ENCODE results near the gene LYSMD4. TPM values are rescaled to one million over a fixed set of nuclear protein-coding genes. Genes with fewer than 3 reads are reported as not detected.

The LYSMD4 gene
- total RNA-seq, 2 experiments from 2014 or later = 10.7 to 10.9 TPM

- H3K27me3 Mint-ChIP-seq = no peaks in the 10 kb centered on the region
- no peaks in the 10 kb centered on the region for H3K9me3 Mint-ChIP-seq
- POLR2A ChIA-PET = interaction anchor here (2.7 kb wide), 1 partner anchor 21 kb away, joined by 7 read pairs; the partner anchor contains the start of gene LYSMD4
- H3K36me3 Mint-ChIP-seq (ENCODE audit: low read depth) = peaks cover 17% of the 10 kb centered on the region
- no peak overlapping the region for H3K27ac Mint-ChIP-seq
- H3K4me3 Mint-ChIP-seq = no peak overlapping the region
- peaks cover 21% of the 10 kb centered on the region for H3K4me1 Mint-ChIP-seq
- CTCF ChIA-PET = interaction anchor here (2.5 kb wide), 1 partner anchor 438 kb away, joined by 9 read pairs; no protein-coding TSS in a partner anchor
- DNase-seq = no peak
These were observed 21.6 kb downstream of the LYSMD4 start for GRCh38 chr15:99711625-99712024.

- ChIA-PET POLR2A (interaction anchor here (0.7 kb wide), 1 partner anchor 24 kb away, joined by 3 read pairs; no protein-coding TSS in a partner anchor), CTCF (interaction anchor here (2.1 to 2.4 kb wide), 2 partner anchors 47 to 436 kb away, joined by 5 to 14 read pairs; no protein-coding TSS in a partner anchor)
- Mint-ChIP-seq H3K27ac (no peak overlapping the region), H3K27me3 (no peaks in the 10 kb centered on the region), H3K4me1 (peaks cover 29% of the 10 kb centered on the region), H3K36me3 (ENCODE audit: low read depth) (peaks cover 17% of the 10 kb centered on the region), H3K9me3 (no peaks in the 10 kb centered on the region), H3K4me3 (no peak overlapping the region)
- DNase-seq = no peak
These were observed 23.8 kb downstream of the LYSMD4 start for GRCh38 chr15:99709243-99709986.

GRCh38 chr15:99708563-99708962, 24.7 kb downstream of the LYSMD4 start:
- ChIA-PET CTCF (interaction anchor here (1.8 to 2.4 kb wide), 4 partner anchors 25 to 435 kb away, joined by 5 to 14 read pairs (median 8); partner anchors contain the start of gene LYSMD4), POLR2A (interaction anchor here (2.0 kb wide), 1 partner anchor 25 kb away, joined by 24 read pairs; the partner anchor contains the start of gene LYSMD4)
- no peak for DNase-seq
- Mint-ChIP-seq H3K27ac (peak overlapping the region; percentile 32), H3K36me3 (ENCODE audit: low read depth) (peaks cover 17% of the 10 kb centered on the region), H3K9me3 (no peaks in the 10 kb centered on the region), H3K4me1 (peaks cover 35% of the 10 kb centered on the region), H3K4me3 (no peak overlapping the region), H3K27me3 (no peaks in the 10 kb centered on the region)

DNA sequence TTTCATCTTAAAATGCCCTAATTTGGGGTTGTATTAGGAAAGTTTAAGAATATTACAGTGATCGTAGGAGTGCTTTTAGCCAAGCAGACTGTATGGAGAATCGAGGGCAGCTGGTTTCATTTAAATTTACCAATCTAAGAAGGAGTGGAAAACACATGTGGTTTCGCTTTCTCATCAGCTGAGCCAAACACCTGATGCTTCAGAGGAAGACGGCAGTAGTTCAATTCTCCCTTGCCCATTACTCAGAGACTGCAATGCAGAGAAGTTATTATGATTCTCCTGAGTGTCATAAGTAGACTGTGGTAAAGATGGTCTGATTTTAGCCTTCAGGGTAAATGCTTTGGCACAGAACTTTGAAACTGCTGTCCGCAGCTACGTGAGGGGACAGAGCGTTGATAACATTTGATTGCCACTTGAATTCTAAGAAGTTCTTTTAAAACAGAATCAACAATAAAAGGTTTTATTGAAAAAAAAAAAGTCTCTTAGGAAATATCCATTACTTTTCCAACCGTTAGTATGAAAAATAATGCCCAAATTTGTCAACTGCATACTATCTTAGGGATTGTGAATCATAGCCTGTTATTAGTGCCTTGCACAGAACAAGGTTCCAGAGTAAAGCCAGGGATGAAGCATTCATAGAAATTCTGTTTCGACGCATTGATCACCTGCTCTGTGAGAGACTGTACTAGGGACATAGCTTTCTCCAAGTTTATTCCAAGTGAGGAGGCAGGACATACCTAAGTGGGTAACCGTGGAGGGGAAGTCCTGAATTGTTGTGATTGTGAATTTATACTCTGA, 25.6 kb downstream of the LYSMD4 start:
- Mint-ChIP-seq H3K9me3 (no peaks in the 10 kb centered on the region), H3K4me3 (peak overlapping the region; percentile 49), H3K36me3 (ENCODE audit: low read depth) (peaks cover 13% of the 10 kb centered on the region), H3K27ac (peak overlapping the region; percentile 41), H3K4me1 (peaks cover 42% of the 10 kb centered on the region), H3K27me3 (no peaks in the 10 kb centered on the region)
- ChIA-PET POLR2A (interaction anchor here (1.0 to 2.0 kb wide), 3 partner anchors 9 to 26 kb away, joined by 3 to 24 read pairs (median 4); partner anchors contain the start of gene LYSMD4), CTCF (interaction anchor here (0.7 to 2.4 kb wide), 8 partner anchors 10 to 602 kb away, joined by 3 to 14 read pairs (median 6); partner anchors contain the start of gene LYSMD4)
- peak; percentile 40 for DNase-seq

GRCh38 chr15:99706557-99707303, 26.5 kb downstream of the LYSMD4 start:
- no peaks in the 10 kb centered on the region for H3K9me3 Mint-ChIP-seq
- peak overlapping the region; percentile 41 for H3K27ac Mint-ChIP-seq
- H3K4me1 Mint-ChIP-seq = peaks cover 40% of the 10 kb centered on the region
- CTCF ChIA-PET = interaction anchor here (0.7 to 2.4 kb wide), 7 partner anchors 9 to 601 kb away, joined by 3 to 14 read pairs (median 6); partner anchors contain the start of gene LYSMD4
- H3K36me3 Mint-ChIP-seq (ENCODE audit: low read depth) = peaks cover 7% of the 10 kb centered on the region
- H3K4me3 Mint-ChIP-seq = peak overlapping the region; percentile 49
- no peaks in the 10 kb centered on the region for H3K27me3 Mint-ChIP-seq
- peak; percentile 34 for DNase-seq
- POLR2A ChIA-PET = interaction anchor here (1.0 to 2.0 kb wide), 3 partner anchors 10 to 27 kb away, joined by 3 to 24 read pairs (median 4); partner anchors contain the start of gene LYSMD4

DNA sequence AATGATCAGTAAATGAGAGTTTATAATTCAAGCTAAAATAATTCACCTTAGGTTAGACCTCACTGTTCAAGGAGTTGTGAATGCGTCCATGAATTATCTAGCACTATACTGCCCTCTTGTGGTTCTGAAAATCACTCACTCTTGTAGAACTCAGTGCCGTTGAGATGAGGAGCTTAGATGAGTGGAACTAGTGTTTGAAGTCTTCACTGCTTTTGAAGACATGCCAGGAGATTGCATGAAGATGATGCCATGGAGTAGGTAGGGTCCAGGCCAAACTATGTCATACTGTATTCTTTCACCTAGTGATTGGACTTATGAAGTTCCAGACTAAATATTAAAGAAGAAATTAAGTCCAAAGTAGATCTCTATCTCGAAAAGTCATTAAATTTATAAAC, 28.8 kb downstream of the LYSMD4 start:
- Mint-ChIP-seq H3K27ac (no peak overlapping the region), H3K4me1 (peaks cover 40% of the 10 kb centered on the region), H3K36me3 (ENCODE audit: low read depth) (peaks cover 3% of the 10 kb centered on the region), H3K9me3 (no peaks in the 10 kb centered on the region), H3K27me3 (no peaks in the 10 kb centered on the region), H3K4me3 (no peak overlapping the region)
- DNase-seq = no peak
- ChIA-PET POLR2A (interaction anchor here (0.6 to 1.6 kb wide), 9 partner anchors 12 to 453 kb away, joined by 3 to 18 read pairs (median 3); partner anchors contain the start of genes LRRC28, LYSMD4 and MEF2A), CTCF (interaction anchor here (0.6 to 5.9 kb wide), 62 partner anchors 9 to 604 kb away, joined by 3 to 106 read pairs (median 5); partner anchors contain the start of genes LRRC28, LYSMD4, MEF2A and SYNM)

GRCh38 chr15:99703603-99704443, 29.4 kb downstream of the LYSMD4 start:
- H3K27ac Mint-ChIP-seq = no peak overlapping the region
- H3K27me3 Mint-ChIP-seq = no peaks in the 10 kb centered on the region
- H3K9me3 Mint-ChIP-seq = no peaks in the 10 kb centered on the region
- ChIA-PET CTCF (interaction anchor here (0.6 to 5.9 kb wide), 59 partner anchors 9 to 603 kb away, joined by 3 to 106 read pairs (median 5); partner anchors contain the start of genes LRRC28, LYSMD4, MEF2A and SYNM), POLR2A (interaction anchor here (0.6 to 1.6 kb wide), 9 partner anchors 12 to 452 kb away, joined by 3 to 18 read pairs (median 3); partner anchors contain the start of genes LRRC28, LYSMD4 and MEF2A)
- H3K36me3 Mint-ChIP-seq (ENCODE audit: low read depth) = peaks cover 3% of the 10 kb centered on the region
- H3K4me3 Mint-ChIP-seq = no peak overlapping the region
- H3K4me1 Mint-ChIP-seq = peaks cover 40% of the 10 kb centered on the region
- DNase-seq = no peak

DNA sequence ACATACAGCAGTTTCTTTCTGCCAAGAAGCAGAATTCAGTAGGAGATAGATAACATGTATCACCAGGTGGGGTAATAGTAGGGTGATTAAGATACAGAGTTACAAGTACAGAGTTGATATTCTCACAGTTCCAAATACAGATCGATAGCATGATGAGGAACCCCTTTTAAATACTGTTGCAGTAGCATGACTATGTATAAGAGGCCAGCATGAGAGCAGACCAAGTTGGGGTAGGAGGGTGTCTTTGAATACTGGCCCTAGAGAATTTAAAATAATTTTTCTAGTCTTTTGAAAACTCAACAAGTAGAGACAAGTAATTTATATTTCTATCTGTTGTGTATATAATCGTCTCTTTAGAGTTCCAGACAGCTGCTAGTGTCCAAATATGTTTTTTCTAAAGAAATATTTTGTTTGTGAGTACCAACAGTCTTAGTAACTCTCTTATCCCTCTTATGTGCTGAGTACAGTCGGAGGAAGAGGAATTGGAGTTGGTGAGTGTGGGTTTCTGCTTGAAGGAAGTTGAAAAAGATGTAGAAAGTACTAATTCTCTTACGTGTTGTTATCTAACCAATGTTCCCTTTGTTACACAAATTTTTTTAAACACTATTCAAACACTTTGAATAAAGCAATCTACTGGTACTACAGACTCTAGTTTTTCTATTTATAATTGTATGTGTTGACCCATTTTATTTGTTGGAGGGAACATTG, 30.2 kb downstream of the LYSMD4 start:
- no peaks in the 10 kb centered on the region for H3K36me3 Mint-ChIP-seq (ENCODE audit: low read depth)
- no peak overlapping the region for H3K4me3 Mint-ChIP-seq
- H3K4me1 Mint-ChIP-seq = peaks cover 34% of the 10 kb centered on the region
- CTCF ChIA-PET = interaction anchor here (1.0 to 5.9 kb wide), 17 partner anchors 10 to 448 kb away, joined by 3 to 106 read pairs (median 14); partner anchors contain the start of genes LYSMD4 and MEF2A
- no peaks in the 10 kb centered on the region for H3K9me3 Mint-ChIP-seq
- H3K27me3 Mint-ChIP-seq = no peaks in the 10 kb centered on the region
- POLR2A ChIA-PET = interaction anchor here (1.1 to 1.6 kb wide), 2 partner anchors 30 to 52 kb away, joined by 3 to 18 read pairs; partner anchors contain the start of gene LYSMD4
- no peak overlapping the region for H3K27ac Mint-ChIP-seq
- DNase-seq = no peak

- Mint-ChIP-seq H3K4me3 (no peak overlapping the region), H3K36me3 (ENCODE audit: low read depth) (peaks cover 15% of the 10 kb centered on the region), H3K27ac (no peak overlapping the region), H3K4me1 (no peaks in the 10 kb centered on the region), H3K9me3 (no peaks in the 10 kb centered on the region), H3K27me3 (no peaks in the 10 kb centered on the region)
- DNase-seq = no peak
- ChIA-PET POLR2A (no interaction called here), CTCF (interaction anchor here (2.0 kb wide), 1 partner anchor 8 kb away, joined by 7 read pairs; no protein-coding TSS in a partner anchor)
These were observed 37.1 kb downstream of the LYSMD4 start for GRCh38 chr15:99696096-99696495.

GRCh38 chr15:99692825-99693224, 40.4 kb downstream of the LYSMD4 start:
- no peak overlapping the region for H3K4me3 Mint-ChIP-seq
- CTCF ChIA-PET = interaction anchor here (1.1 to 2.6 kb wide), 2 partner anchors 10 to 11 kb away, joined by 3 to 13 read pairs; no protein-coding TSS in a partner anchor
- H3K27me3 Mint-ChIP-seq = no peaks in the 10 kb centered on the region
- no peak overlapping the region for H3K27ac Mint-ChIP-seq
- H3K36me3 Mint-ChIP-seq (ENCODE audit: low read depth) = peaks cover 27% of the 10 kb centered on the region
- no peak for DNase-seq
- no peaks in the 10 kb centered on the region for H3K4me1 Mint-ChIP-seq
- no peaks in the 10 kb centered on the region for H3K9me3 Mint-ChIP-seq
- POLR2A ChIA-PET = interaction anchor here (1.5 kb wide), 1 partner anchor 11 kb away, joined by 3 read pairs; no protein-coding TSS in a partner anchor

All from activated CD4-positive, alpha-beta memory T cell treated with anti-CD3 and anti-CD28 coated beads, Interleukin-2, amount 10 ng/mL, durations not matched to agents 7 days and 5 days (primary cell).